Gastrocnemius medialis (tissue), 4 donors: ENCODE data around the gene UNC13B. TPM values are rescaled to one million over a fixed set of nuclear protein-coding genes. Genes with fewer than 3 reads are reported as not detected.

Experiments used
- ATAC-seq, 2 donors: fragments of 150-250 bp; one replicate each; pipeline ENCODE4 v1.9.1; 2016
- DNase-seq, 2 donors: peaks; one replicate each; pipeline ENCODE4 v3.0.0-alpha.2; 2019
- H3K27ac ChIP-seq, 4 donors: fragments of 200-600 bp; sonication (generic); 1 replicate in 1 of 4; 2 replicates in 3 of 4; pipeline ENCODE4 v1.5.1; 2016 to 2018; ENCODE audit warnings: mild to moderate bottlenecking in 2 of 4, moderate library complexity in 1 of 4
- H3K27me3 ChIP-seq, 3 donors: fragments of 200-600 bp; sonication (generic) in 2 of 3; 1 replicate in 1 of 3; 2 replicates in 2 of 3; pipeline versions ENCODE4 v1.5.1 to v1.6.0; 2016 to 2019; ENCODE audit warnings: mild to moderate bottlenecking in 1 of 3, moderate library complexity in 1 of 3
- H3K36me3 ChIP-seq, 2 donors: fragments of 200-600 bp; sonication (generic) in 1 of 2; one replicate each; pipeline ENCODE4 v1.5.1; 2017 to 2018
- H3K4me1 ChIP-seq, 2 donors: fragments of 200-600 bp; sonication (generic) in 1 of 2; one replicate each; pipeline ENCODE4 v1.5.1; 2016 to 2017; ENCODE audit warnings: mild to moderate bottlenecking in 2 of 2
- H3K4me3 ChIP-seq, 4 donors: fragments of 200-600 bp; sonication (generic) in 3 of 4; 1 replicate in 1 of 4; 2 replicates in 3 of 4; pipeline ENCODE4 v1.5.1; 2016 to 2019; ENCODE audit warnings: mild to moderate bottlenecking in 2 of 4
- H3K9me3 ChIP-seq, 3 donors: fragments of 200-600 bp; sonication (generic) in 2 of 3; 1 replicate in 1 of 3; 2 replicates in 2 of 3; pipeline ENCODE4 v1.5.1; 2016 to 2019
- CTCF ChIP-seq, 5 experiments: fragments of 450-650 bp in 3 of 5; fragments of 200-600 bp in 2 of 5; sonication (generic) in 2 of 5; IDR thresholded peaks in 4 of 5; conservative IDR thresholded peaks in 1 of 5; 1 replicate in 4 of 5; 2 replicates in 1 of 5; pipeline ENCODE4 v1.5.1; 2016 to 2019; ENCODE audit warnings: antibody characterized with exemption in 5 of 5, mild to moderate bottlenecking in 3 of 5, moderate library complexity in 3 of 5
- POLR2A ChIP-seq, 2 donors: fragments of 450-650 bp; IDR thresholded peaks; one replicate each; pipeline ENCODE4 v1.6.1; 2017; ENCODE audit warnings: antibody characterized with exemption in 2 of 2, mild to moderate bottlenecking in 2 of 2, moderate library complexity in 2 of 2
- in situ Hi-C, 4 donors: fragments of 200-750 bp; cut with MboI; loops; one replicate each; pipeline versions ENCODE4 v1.15.0 to v1.8.0; 2017; ENCODE audit warnings: low sequenced_read_pairs in 4 of 4
- intact Hi-C: fragments of 100-400 bp; cut with DNase I; formaldehyde crosslinking; loops from one replicate; pipeline ENCODE4 v1.15.1; 2023; ENCODE audit warnings: low total_unique reads
- total RNA-seq, 4 donors: library from RNA; depleted of rRNA; stranded (reverse); fragments of >200 nt; gene quantifications; one replicate each; pipeline versions ENCODE4 v1.1.0 to v1.2.3, GENCODE V29; 2016

UNC13B gene
- total RNA-seq, 4 donors from 2014 or later: 7.5 to 17.5 (median 13.1) TPM

GRCh38 chr9:35257986-35258659 lies 96.3 kb downstream of the UNC13B start:
- Histone ChIP-seq H3K36me3 (no peaks in the 10 kb centered on the region), H3K27ac (peak overlapping the region in 2 of 4 donors; percentile 3 to 5), H3K27me3 (no peaks in the 10 kb centered on the region), H3K4me1 (peaks cover 10 to 17% of the 10 kb centered on the region in 2 donors), H3K4me3 (no peak overlapping the region), H3K9me3 (no peaks in the 10 kb centered on the region)
- in situ Hi-C loops (loop anchor here in 2 of 4 donors (5.0 kb wide), 1 partner anchor 141 kb away; the partner anchor contains the start of gene ATOSB (in 2 of the 2)), intact Hi-C loops (loop anchor here (1.0 to 10.0 kb wide), 3 partner anchors 97 to 353 kb away; no protein-coding TSS in a partner anchor)
- no peak for TF ChIP-seq CTCF (IDR thresholded peaks at IDR 0.05 in 4 of 5, conservative IDR thresholded peaks at IDR 0.05 in 1 of 5)
- no peak for TF ChIP-seq POLR2A (IDR thresholded peaks at IDR 0.05)
- DNase-seq (no peak), ATAC-seq (no peak)

- ATAC-seq: peak; percentile 84 to 89
- in situ Hi-C loops: loop anchor here in 2 of 4 donors (5.0 kb wide), 1 partner anchor 142 kb away; the partner anchor contains the start of gene ATOSB (in 2 of the 2)
- peak; percentile 46 to 70 for DNase-seq
- Histone ChIP-seq H3K9me3 (no peaks in the 10 kb centered on the region), H3K27ac (peak overlapping the region in 3 of 4 donors; percentile 3 to 47 (median 25)), H3K4me3 (no peak overlapping the region), H3K36me3 (no peaks in the 10 kb centered on the region), H3K4me1 (peaks cover 10 to 17% of the 10 kb centered on the region in 2 donors), H3K27me3 (no peaks in the 10 kb centered on the region)
- intact Hi-C loops: loop anchor here (1.0 to 10.0 kb wide), 3 partner anchors 98 to 354 kb away; no protein-coding TSS in a partner anchor
- no peak for TF ChIP-seq POLR2A (IDR thresholded peaks at IDR 0.05)
- TF ChIP-seq CTCF (IDR thresholded peaks at IDR 0.05 in 4 of 5, conservative IDR thresholded peaks at IDR 0.05 in 1 of 5): peak; percentile 53 to 76 (median 69)
Measured at GRCh38 chr9:35258660-35259474, 97.1 kb downstream of the UNC13B start.

GRCh38 chr9:35260186-35260585 lies 98.4 kb downstream of the UNC13B start:
- Histone ChIP-seq H3K36me3 (no peaks in the 10 kb centered on the region), H3K4me3 (no peak overlapping the region), H3K27ac (no peak overlapping the region), H3K4me1 (peaks cover 10 to 17% of the 10 kb centered on the region in 2 donors), H3K9me3 (no peaks in the 10 kb centered on the region), H3K27me3 (no peaks in the 10 kb centered on the region)
- in situ Hi-C loops (loop anchor here in 1 of 4 donors (10.0 kb wide), 1 partner anchor 135 kb away; no protein-coding TSS in a partner anchor), intact Hi-C loops (loop anchor here (5.0 kb wide), 1 partner anchor 217 kb away; no protein-coding TSS in a partner anchor)
- ATAC-seq (no peak), DNase-seq (no peak)
- TF ChIP-seq POLR2A (IDR thresholded peaks at IDR 0.05) (no peak), CTCF (IDR thresholded peaks at IDR 0.05 in 4 of 5, conservative IDR thresholded peaks at IDR 0.05 in 1 of 5) (no peak)

GRCh38 chr9:35262064-35262463 lies 100.3 kb downstream of the UNC13B start:
- H3K36me3 ChIP-seq: no peaks in the 10 kb centered on the region
- in situ Hi-C loops (loop anchor here in 1 of 4 donors (10.0 kb wide), 1 partner anchor 137 kb away; no protein-coding TSS in a partner anchor), intact Hi-C loops (loop anchor here (5.0 kb wide), 1 partner anchor 215 kb away; no protein-coding TSS in a partner anchor)
- no peaks in the 10 kb centered on the region for H3K27me3 ChIP-seq
- H3K27ac ChIP-seq: no peak overlapping the region
- H3K4me1 ChIP-seq: peaks cover 10 to 13% of the 10 kb centered on the region in 2 donors
- no peak for DNase-seq
- H3K4me3 ChIP-seq: no peak overlapping the region
- ATAC-seq: no peak
- no peaks in the 10 kb centered on the region for H3K9me3 ChIP-seq
- TF ChIP-seq CTCF (IDR thresholded peaks at IDR 0.05 in 4 of 5, conservative IDR thresholded peaks at IDR 0.05 in 1 of 5) (no peak), POLR2A (IDR thresholded peaks at IDR 0.05) (no peak)
